Fibroblast of skin of right biceps (primary cell): Measurements from ENCODE around the gene TOMM40.
"Not testable (repeated sequence)": the region's sequence is repeated elsewhere in the genome, so short reads cannot be mapped to it uniquely, and the experiment has no call there.

Experiments
- DNase-seq: peaks from one replicate; pipeline ENCODE4 v3.0.0-alpha.2; 2013

TOMM40 gene

GRCh38 chr19:44900328-44901244, 9.5 kb downstream of the TOMM40 start:
- no peak for DNase-seq

- DNase-seq, result no peak
Measured at GRCh38 chr19:44903216-44903601, 12.2 kb downstream of the TOMM40 start.

- no peak for DNase-seq
Measured at GRCh38 chr19:44903602-44904425, 12.8 kb downstream of the TOMM40 start.

GRCh38 chr19:44904426-44904994, 13.5 kb downstream of the TOMM40 start:
- no peak for DNase-seq

GRCh38 chr19:44905437-44906160, 14.5 kb downstream of the TOMM40 start, which contains the start of gene APOE:
Gene APOE (plus strand): TSS chr19:44905796. CDS start chr19:44906625, 829 bp downstream.
- DNase-seq, result no peak

GRCh38 chr19:44907613-44908012, 16.6 kb downstream of the TOMM40 start:
- no peak for DNase-seq

- no peak for DNase-seq
Measured at GRCh38 chr19:44908074-44908835, 17.2 kb downstream of the TOMM40 start.

GRCh38 chr19:44908836-44909261, 17.8 kb downstream of the TOMM40 start:
- DNase-seq, result no peak

- DNase-seq, result no peak
Measured at GRCh38 chr19:44909775-44910174, 18.7 kb downstream of the TOMM40 start.

- DNase-seq, result not testable (repeated sequence)
Measured at GRCh38 chr19:44911896-44912295, 20.8 kb downstream of the TOMM40 start.

GRCh38 chr19:44912854-44913253, 21.8 kb downstream of the TOMM40 start:
- DNase-seq, result no peak

GRCh38 chr19:44913512-44914432, 22.7 kb downstream of the TOMM40 start:
- not testable (repeated sequence) for DNase-seq

GRCh38 chr19:44914433-44915206, 23.6 kb downstream of the TOMM40 start, which contains the start of gene APOC1:
Gene APOC1 (plus strand): TSS chr19:44914608. CDS start chr19:44914892, 284 bp downstream.
- DNase-seq, result peak; percentile 84

- no peak for DNase-seq
Measured at GRCh38 chr19:44924243-44924725, 33.2 kb downstream of the TOMM40 start.

GRCh38 chr19:44925114-44925891, 34.2 kb downstream of the TOMM40 start:
- peak; percentile 49 for DNase-seq

GRCh38 chr19:44926245-44927077, 35.4 kb downstream of the TOMM40 start:
- not testable (repeated sequence) for DNase-seq

GRCh38 chr19:44927746-44928145, 36.7 kb downstream of the TOMM40 start:
- DNase-seq, result peak; percentile 63

- DNase-seq, result no peak
Measured at GRCh38 chr19:44930088-44930487, 39.0 kb downstream of the TOMM40 start.
